K562 (cell line): ENCODE measurements around the gene DTHD1. TPM values are rescaled to one million over a fixed set of nuclear protein-coding genes. Genes with fewer than 3 reads are reported as not detected.

Source experiments
- ATAC-seq: fragments of 200-7000 bp; cut with Tn5 transposase; 3 replicates; pipeline ENCODE4 v1.9.1; 2020; ENCODE audit warnings: moderate library complexity
- BruUV-seq: library from RNA; stranded (reverse); fragments of 400-500 nt; replicated peaks from 2 replicates; lab custom pipeline; 2021; lab: Mats Ljungman, UMichigan
- CTCF ChIA-PET: fragments of 300-600 bp; formaldehyde crosslinking; extraction: SDS; loops from one replicate; lab custom pipeline; 2021; ENCODE audit warnings: low intra/inter-chr PET ratio; lab: Yijun Ruan, JAX
- POLR2A ChIA-PET: fragments of 300-600, 350-650 bp; sonication (Branson Sonifier 250); formaldehyde crosslinking; extraction: SDS; loops from one replicate; lab custom pipeline; 2021; ENCODE audit warnings: antibody characterized with exemption, inconsistent platforms; lab: Yijun Ruan, JAX
- DNase-seq, 4 experiments: peaks; one replicate each; pipeline versions ENCODE4 v3.0.0 to v3.0.0-alpha.2; 2011 to 2018; ENCODE audit warnings: low spot score in 3 of 4, mixed read lengths in 3 of 4; ENCODE audit errors: extremely low read depth in 1 of 4
- FAIRE-seq: peaks from 2 replicates; lab custom pipeline; 2011; peaks lifted over from hg19 to GRCh38; lab: Jason Lieb, UNC
- H2AFZ ChIP-seq: 2 replicates; pipeline ENCODE4 v1.6.0; 2011; ENCODE audit warnings: low read depth, low read length, control low read depth, inconsistent platforms
- H3K27ac ChIP-seq: fragments of 200-600 bp; 3 replicates; pipeline ENCODE4 v1.8.0; 2011; ENCODE audit warnings: low read depth, mild to moderate bottlenecking, control low read depth, inconsistent platforms, low read length, moderate library complexity, mixed read lengths; ENCODE audit errors: extremely low read depth
- H3K27me3 ChIP-seq, 2 experiments: fragments of 300-600 bp in 1 of 2; 2 replicates in 1 of 2; 3 replicates in 1 of 2; pipeline versions ENCODE4 v1.6.0 to v1.8.0; 2011; ENCODE audit warnings: inconsistent platforms in 2 of 2, low read length in 2 of 2, mild to moderate bottlenecking in 1 of 2, mixed read lengths in 1 of 2, moderate library complexity in 1 of 2; ENCODE audit not compliant: control insufficient read depth in 2 of 2, insufficient read depth in 2 of 2
- H3K36me3 ChIP-seq: fragments of 300-600 bp; 3 replicates; pipeline ENCODE4 v1.8.0; 2011; ENCODE audit warnings: mild to moderate bottlenecking, low read length, inconsistent platforms; ENCODE audit not compliant: control insufficient read depth, insufficient read depth
- H3K4me1 ChIP-seq, 2 experiments: fragments of 200-600 bp in 1 of 2; replicated peaks in 1 of 2; 2 replicates in 1 of 2; 3 replicates in 1 of 2; pipeline versions ENCODE4 v1.5.1 to v1.8.0; 2011; ENCODE audit warnings: inconsistent platforms in 2 of 2, low read length in 2 of 2, mild to moderate bottlenecking in 1 of 2, mixed read lengths in 1 of 2, moderate library complexity in 1 of 2; ENCODE audit not compliant: control insufficient read depth in 2 of 2, insufficient read depth in 2 of 2
- H3K4me2 ChIP-seq: 2 replicates; pipeline ENCODE4 v1.6.1; 2011; ENCODE audit warnings: low read length, control low read depth, inconsistent platforms, mixed read lengths; ENCODE audit not compliant: insufficient read depth
- H3K4me3 ChIP-seq: fragments of 200-600 bp; sonication (generic), shearing (Covaris generic); 2 replicates; pipeline ENCODE4 v1.5.1; 2016; ENCODE audit warnings: control low read depth, inconsistent platforms
- H3K79me2 ChIP-seq: fragments of 200-600 bp; 3 replicates; pipeline ENCODE4 v1.8.0; 2011; ENCODE audit warnings: low read length, inconsistent platforms; ENCODE audit not compliant: control insufficient read depth, insufficient read depth
- H3K9ac ChIP-seq, 2 experiments: 2 replicates each; pipeline versions ENCODE4 v1.6.0 to v1.6.1; 2011; ENCODE audit warnings: low read depth in 2 of 2, low read length in 2 of 2, control low read depth in 1 of 2, inconsistent platforms in 1 of 2, mild to moderate bottlenecking in 1 of 2, mixed read lengths in 1 of 2; ENCODE audit not compliant: insufficient read depth in 1 of 2
- H3K9me1 ChIP-seq: one replicate; pipeline ENCODE4 v1.6.0; 2011; ENCODE audit warnings: inconsistent platforms, mild to moderate bottlenecking, low read length, moderate library complexity; ENCODE audit not compliant: control insufficient read depth, insufficient read depth
- H3K9me3 ChIP-seq: replicated peaks from 2 replicates; pipeline ENCODE4 v1.5.1; 2011; ENCODE audit warnings: low read depth, low read length, inconsistent platforms; ENCODE audit not compliant: control insufficient read depth, insufficient read depth
- H4K20me1 ChIP-seq: replicated peaks from 2 replicates; pipeline ENCODE4 v1.6.1; 2011; ENCODE audit warnings: low read length, inconsistent platforms, mixed read lengths; ENCODE audit not compliant: control insufficient read depth, insufficient read depth
- C11orf30 ChIP-seq: fragments of 450-650 bp; IDR thresholded peaks from 2 replicates; pipeline ENCODE4 v1.6.1; 2016; ENCODE audit warnings: low read depth, mild to moderate bottlenecking
- EP300 ChIP-seq: IDR thresholded peaks from 2 replicates; pipeline ENCODE4 v1.6.1; 2012; ENCODE audit warnings: low read length, improper control_type of control experiment
- ETS2 ChIP-seq: IDR thresholded peaks from 2 replicates; pipeline ENCODE4 v1.6.1; 2016; ENCODE audit warnings: borderline replicate concordance, missing genetic modification characterization, mild to moderate bottlenecking, moderate library complexity, missing compliant biosample characterization; ENCODE audit not compliant: poor library complexity, severe bottlenecking
- ILF3 ChIP-seq: fragments of 450-650 bp; IDR thresholded peaks from 2 replicates; pipeline ENCODE4 v1.6.1; 2018; ENCODE audit warnings: antibody characterized with exemption, mild to moderate bottlenecking, moderate library complexity, borderline replicate concordance
- MEF2A ChIP-seq: IDR thresholded peaks from 2 replicates; pipeline ENCODE4 v1.6.1; 2011; ENCODE audit warnings: low read depth, mild to moderate bottlenecking, low read length, moderate library complexity; ENCODE audit not compliant: control insufficient read depth
- MIER1 ChIP-seq: fragments of 450-650 bp; IDR thresholded peaks from 2 replicates; pipeline ENCODE4 v1.6.1; 2016; ENCODE audit warnings: antibody characterized with exemption, mild to moderate bottlenecking, low read depth
- SAP30 ChIP-seq: fragments of 200-600 bp; sonication (generic); IDR thresholded peaks from 2 replicates; pipeline ENCODE4 v1.6.1; 2012; ENCODE audit warnings: borderline replicate concordance, low read depth, mild to moderate bottlenecking, moderate library complexity, low read length, control low read depth, inconsistent platforms; ENCODE audit not compliant: insufficient read depth, poor library complexity, severe bottlenecking
- ZNF140 ChIP-seq: fragments of 250-450 bp; sonication (Bioruptor Pico); IDR thresholded peaks from 2 replicates; pipeline ENCODE4 v1.8.0; 2021; ENCODE audit warnings: moderate library complexity, mild to moderate bottlenecking, inconsistent platforms
- in situ Hi-C: fragments of 300-500 bp; cut with MboI; formaldehyde crosslinking; loops from 4 replicates; pipeline ENCODE4 v1.15.0; 2018; ENCODE audit warnings: inconsistent platforms, mixed read lengths
- intact Hi-C: fragments of 100-400 bp; cut with micrococcal nuclease; formaldehyde crosslinking; loops from 2 replicates; pipeline ENCODE4 v1.14.2; 2022
- polyA plus RNA-seq, 8 experiments: library from polyadenylated mRNA; depleted of rRNA in 4 of 8; stranded (reverse) in 5 of 8; unstranded in 3 of 8; fragments of >200 nt; fragmentation: Nextera tagmentation in 2 of 8; fragmentation: Illumina TruSeq in 1 of 8; extraction: Ambion mirVana in 2 of 8; extraction: Trizol in 1 of 8; gene quantifications; 2 replicates each; pipeline versions ENCODE4 v1.2.1 to v1.2.3, GENCODE V29; 2011 to 2014; ENCODE audit warnings: inconsistent platforms in 1 of 8, missing spikeins in 1 of 8
- total RNA-seq, 7 experiments: library from RNA; depleted of rRNA in 6 of 7; stranded (reverse); fragments of >200 nt in 6 of 7; fragmentation: Illumina TruSeq in 2 of 7; extraction: Trizol in 2 of 7; gene quantifications; 2 replicates each; pipeline versions ENCODE4 v1.2.1 to v1.2.3, GENCODE V29; 2011 to 2021; ENCODE audit warnings: low replicate concordance in 1 of 7
- TF ChIP-seq, protein P1 (sequence below), 3 experiments: fragments of 200-800 bp in 1 of 3; sonication (Bioruptor generic) in 1 of 3; sonication (generic) in 1 of 3; formaldehyde crosslinking in 1 of 3; IDR thresholded peaks; 2 replicates each; pipeline versions ENCODE4 v1.6.1 to v1.8.0; 2016 to 2022; ENCODE audit warnings: mild to moderate bottlenecking in 2 of 3, missing compliant biosample characterization in 2 of 3, missing genetic modification characterization in 2 of 3, missing genetic modification reagents in 1 of 3
- TF ChIP-seq, protein P2 (sequence below): fragments of 450-650 bp; IDR thresholded peaks from 2 replicates; pipeline ENCODE4 v1.6.1; 2016; ENCODE audit warnings: antibody characterized with exemption
- TF ChIP-seq, protein P3 (sequence below): fragments of 250-450 bp; sonication (Bioruptor Pico); IDR thresholded peaks from 2 replicates; pipeline ENCODE4 v1.8.0; 2022; ENCODE audit warnings: moderate library complexity, mild to moderate bottlenecking, inconsistent platforms
- TF ChIP-seq, protein P4 (sequence below): IDR thresholded peaks from 2 replicates; pipeline ENCODE4 v1.6.1; 2011; ENCODE audit warnings: borderline replicate concordance, low read depth, mild to moderate bottlenecking, moderate library complexity, low read length; ENCODE audit not compliant: insufficient read depth, poor library complexity, severe bottlenecking
- TF ChIP-seq, protein P5 (sequence below): fragments of 200-400 bp; formaldehyde crosslinking; IDR thresholded peaks from 2 replicates; pipeline ENCODE4 v1.6.1; 2017; ENCODE audit warnings: mild to moderate bottlenecking, low read depth, low read length, moderate library complexity

DTHD1 gene
- total and polyA plus RNA-seq, 9 of the 15 experiments (the other 6 are each of a cell fraction or from before 2014, with no cell fraction given): not detected

DNA sequence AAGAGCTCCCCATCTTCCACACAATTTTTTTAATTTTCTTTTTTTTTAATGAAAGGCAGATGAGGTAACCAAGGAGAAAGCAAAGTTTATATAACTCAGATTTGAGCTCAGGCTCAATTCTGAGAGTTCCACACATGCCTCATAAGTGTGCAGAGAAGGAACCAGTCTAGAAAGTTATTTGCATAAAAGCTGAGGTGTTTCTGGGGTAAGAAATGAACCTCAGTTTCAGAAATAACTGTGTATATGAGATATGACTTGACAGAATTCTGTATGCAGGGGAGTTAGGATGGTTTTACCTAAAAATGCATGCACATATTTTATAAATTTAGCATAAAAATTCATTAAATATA, 51.3 kb downstream of the DTHD1 start:
- Histone ChIP-seq H3K9ac (no peak overlapping the region), H3K4me3 (no peak overlapping the region), H3K9me3 (no peaks in the 10 kb centered on the region), H2AFZ (no peak overlapping the region), H3K36me3 (no peaks in the 10 kb centered on the region), H3K4me1 (no peaks in the 10 kb centered on the region), H3K79me2 (no peaks in the 10 kb centered on the region), H4K20me1 (no peaks in the 10 kb centered on the region), H3K9me1 (no peaks in the 10 kb centered on the region), H3K27me3 (no peaks in the 10 kb centered on the region), H3K4me2 (no peak overlapping the region), H3K27ac (no peak overlapping the region)
- intact Hi-C loops (no loop called here), in situ Hi-C loops (no loop called here)
- ChIA-PET POLR2A (no interaction called here), CTCF (no interaction called here)
- BruUV-seq: no TSS peak
- ATAC-seq (no peak), FAIRE-seq (no peak), DNase-seq (no peak)
- TF ChIP-seq, protein P1, sequence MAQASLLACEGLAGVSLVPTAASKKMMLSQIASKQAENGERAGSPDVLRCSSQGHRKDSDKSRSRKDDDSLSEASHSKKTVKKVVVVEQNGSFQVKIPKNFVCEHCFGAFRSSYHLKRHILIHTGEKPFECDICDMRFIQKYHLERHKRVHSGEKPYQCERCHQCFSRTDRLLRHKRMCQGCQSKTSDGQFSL (CRISPR knock-in tag; IDR thresholded peaks at IDR 0.05): no peak
- TF ChIP-seq, protein P1 (tag; IDR thresholded peaks at IDR 0.05): no peak
- TF ChIP-seq, protein P2, sequence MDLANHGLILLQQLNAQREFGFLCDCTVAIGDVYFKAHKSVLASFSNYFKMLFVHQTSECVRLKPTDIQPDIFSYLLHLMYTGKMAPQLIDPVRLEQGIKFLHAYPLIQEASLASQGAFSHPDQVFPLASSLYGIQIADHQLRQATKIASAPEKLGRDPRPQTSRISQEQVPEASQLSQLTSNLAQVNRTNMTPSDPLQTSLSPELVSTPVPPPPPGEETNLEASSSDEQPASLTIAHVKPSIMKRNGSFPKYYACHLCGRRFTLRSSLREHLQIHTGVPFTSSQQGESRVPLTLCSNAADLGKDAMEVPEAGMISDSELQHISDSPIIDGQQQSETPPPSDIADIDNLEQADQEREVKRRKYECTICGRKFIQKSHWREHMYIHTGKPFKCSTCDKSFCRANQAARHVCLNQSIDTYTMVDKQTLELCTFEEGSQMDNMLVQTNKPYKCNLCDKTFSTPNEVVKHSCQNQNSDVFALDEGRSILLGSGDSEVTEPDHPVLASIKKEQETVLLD: no peak
- no peak for TF ChIP-seq ILF3
- TF ChIP-seq, protein P3, sequence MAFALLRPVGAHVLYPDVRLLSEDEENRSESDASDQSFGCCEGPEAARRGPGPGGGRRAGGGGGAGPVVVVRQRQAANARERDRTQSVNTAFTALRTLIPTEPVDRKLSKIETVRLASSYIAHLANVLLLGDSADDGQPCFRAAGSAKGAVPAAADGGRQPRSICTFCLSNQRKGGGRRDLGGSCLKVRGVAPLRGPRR (CRISPR knock-in tag): no peak
- TF ChIP-seq, protein P4, sequence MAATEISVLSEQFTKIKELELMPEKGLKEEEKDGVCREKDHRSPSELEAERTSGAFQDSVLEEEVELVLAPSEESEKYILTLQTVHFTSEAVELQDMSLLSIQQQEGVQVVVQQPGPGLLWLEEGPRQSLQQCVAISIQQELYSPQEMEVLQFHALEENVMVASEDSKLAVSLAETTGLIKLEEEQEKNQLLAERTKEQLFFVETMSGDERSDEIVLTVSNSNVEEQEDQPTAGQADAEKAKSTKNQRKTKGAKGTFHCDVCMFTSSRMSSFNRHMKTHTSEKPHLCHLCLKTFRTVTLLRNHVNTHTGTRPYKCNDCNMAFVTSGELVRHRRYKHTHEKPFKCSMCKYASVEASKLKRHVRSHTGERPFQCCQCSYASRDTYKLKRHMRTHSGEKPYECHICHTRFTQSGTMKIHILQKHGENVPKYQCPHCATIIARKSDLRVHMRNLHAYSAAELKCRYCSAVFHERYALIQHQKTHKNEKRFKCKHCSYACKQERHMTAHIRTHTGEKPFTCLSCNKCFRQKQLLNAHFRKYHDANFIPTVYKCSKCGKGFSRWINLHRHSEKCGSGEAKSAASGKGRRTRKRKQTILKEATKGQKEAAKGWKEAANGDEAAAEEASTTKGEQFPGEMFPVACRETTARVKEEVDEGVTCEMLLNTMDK: no peak
- no peak for TF ChIP-seq SAP30
- no peak for TF ChIP-seq EP300
- no peak for TF ChIP-seq ETS2 (tag)
- TF ChIP-seq, protein P5, sequence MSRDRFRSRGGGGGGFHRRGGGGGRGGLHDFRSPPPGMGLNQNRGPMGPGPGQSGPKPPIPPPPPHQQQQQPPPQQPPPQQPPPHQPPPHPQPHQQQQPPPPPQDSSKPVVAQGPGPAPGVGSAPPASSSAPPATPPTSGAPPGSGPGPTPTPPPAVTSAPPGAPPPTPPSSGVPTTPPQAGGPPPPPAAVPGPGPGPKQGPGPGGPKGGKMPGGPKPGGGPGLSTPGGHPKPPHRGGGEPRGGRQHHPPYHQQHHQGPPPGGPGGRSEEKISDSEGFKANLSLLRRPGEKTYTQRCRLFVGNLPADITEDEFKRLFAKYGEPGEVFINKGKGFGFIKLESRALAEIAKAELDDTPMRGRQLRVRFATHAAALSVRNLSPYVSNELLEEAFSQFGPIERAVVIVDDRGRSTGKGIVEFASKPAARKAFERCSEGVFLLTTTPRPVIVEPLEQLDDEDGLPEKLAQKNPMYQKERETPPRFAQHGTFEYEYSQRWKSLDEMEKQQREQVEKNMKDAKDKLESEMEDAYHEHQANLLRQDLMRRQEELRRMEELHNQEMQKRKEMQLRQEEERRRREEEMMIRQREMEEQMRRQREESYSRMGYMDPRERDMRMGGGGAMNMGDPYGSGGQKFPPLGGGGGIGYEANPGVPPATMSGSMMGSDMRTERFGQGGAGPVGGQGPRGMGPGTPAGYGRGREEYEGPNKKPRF: no peak
- no peak for TF ChIP-seq ZNF140 (CRISPR knock-in tag)
- no peak for TF ChIP-seq MEF2A
- TF ChIP-seq C11orf30: no peak
- no peak for TF ChIP-seq MIER1
